Measurements from ENCODE around the gene PCBD2. TPM values are rescaled to one million over a fixed set of nuclear protein-coding genes. Genes with fewer than 3 reads are reported as not detected.

Gene PCBD2
- total RNA-seq, 1 donor from 2014 or later: 7.3 TPM

DNA sequence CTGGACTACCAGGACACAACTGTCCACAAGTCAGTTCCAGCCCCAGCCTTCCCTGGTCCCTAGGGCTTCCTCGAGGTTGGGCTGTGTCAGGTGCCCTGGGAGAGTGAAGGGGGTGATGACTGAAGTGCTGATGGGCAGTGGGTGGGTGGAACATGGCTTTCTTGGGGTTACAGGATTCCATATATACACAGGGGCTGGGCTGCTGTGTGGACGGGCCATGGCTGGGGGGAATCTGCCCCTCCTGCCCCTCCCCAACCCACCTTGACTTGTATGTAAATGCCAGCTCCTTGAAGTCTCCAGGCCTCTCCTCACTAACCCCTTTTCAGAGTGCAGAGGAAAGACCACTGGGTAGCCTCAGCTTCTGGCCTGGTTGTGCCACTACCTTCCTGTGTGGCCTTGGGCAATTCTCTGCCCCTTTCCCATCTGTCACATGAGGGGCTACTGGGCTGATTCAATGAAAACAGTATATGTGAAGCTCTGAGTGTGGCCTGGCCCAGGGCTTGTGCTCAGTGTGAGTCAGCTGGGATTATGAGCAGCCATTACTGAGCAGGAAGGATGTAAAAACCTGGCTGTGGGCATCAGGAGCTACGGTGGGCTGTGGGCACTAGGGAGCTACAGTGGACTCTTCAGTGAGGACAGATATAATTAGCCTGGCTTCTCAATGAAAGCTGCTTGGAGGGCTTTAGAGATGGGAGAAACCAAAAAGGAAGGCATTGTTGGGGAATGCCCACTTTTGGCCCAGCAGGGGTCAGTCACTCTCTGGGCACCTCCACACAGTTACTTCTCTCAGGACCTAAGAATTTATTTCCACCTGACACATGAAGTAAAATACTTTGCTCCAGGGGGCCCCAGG, 105.8 kb downstream of the PCBD2 start:
- no peaks in the 10 kb centered on the region for H3K36me3 ChIP-seq (ENCODE audit: control insufficient read depth in 3 of 3, insufficient read depth in 3 of 3, low read length in 3 of 3)
- no peak overlapping the region for H3K27ac ChIP-seq (ENCODE audit: low read depth, low read length)
- no peak overlapping the region for H3K4me3 ChIP-seq (ENCODE audit: low read length in 3 of 3)
- H3K9me3 ChIP-seq (ENCODE audit: control insufficient read depth in 3 of 3, low read length in 3 of 3): no peaks in the 10 kb centered on the region
- H3K9ac ChIP-seq (ENCODE audit: low read depth in 1 of 3, low read length in 3 of 3): no peak overlapping the region
- no peaks in the 10 kb centered on the region for H3K27me3 ChIP-seq (ENCODE audit: control insufficient read depth in 3 of 3, insufficient read depth in 3 of 3, low read length in 3 of 3)
- peaks cover 3 to 14% (median 3%) of the 10 kb centered on the region in 3 donors for H3K4me1 ChIP-seq (ENCODE audit: control insufficient read depth in 3 of 3, insufficient read depth in 3 of 3, low read length in 3 of 3)

GRCh38 chr5:135011355-135012032, 106.6 kb downstream of the PCBD2 start:
- Histone ChIP-seq H3K27ac (ENCODE audit: low read depth, low read length) (no peak overlapping the region), H3K4me1 (ENCODE audit: control insufficient read depth in 3 of 3, insufficient read depth in 3 of 3, low read length in 3 of 3) (peaks cover 3 to 14% (median 3%) of the 10 kb centered on the region in 3 donors), H3K27me3 (ENCODE audit: control insufficient read depth in 3 of 3, insufficient read depth in 3 of 3, low read length in 3 of 3) (no peaks in the 10 kb centered on the region), H3K36me3 (ENCODE audit: control insufficient read depth in 3 of 3, insufficient read depth in 3 of 3, low read length in 3 of 3) (no peaks in the 10 kb centered on the region), H3K9ac (ENCODE audit: low read depth in 1 of 3, low read length in 3 of 3) (no peak overlapping the region), H3K4me3 (ENCODE audit: low read length in 3 of 3) (no peak overlapping the region), H3K9me3 (ENCODE audit: control insufficient read depth in 3 of 3, low read length in 3 of 3) (no peaks in the 10 kb centered on the region)

- no peaks in the 10 kb centered on the region for H3K27me3 ChIP-seq (ENCODE audit: control insufficient read depth in 3 of 3, insufficient read depth in 3 of 3, low read length in 3 of 3)
- peaks cover 3 to 14% (median 3%) of the 10 kb centered on the region in 3 donors for H3K4me1 ChIP-seq (ENCODE audit: control insufficient read depth in 3 of 3, insufficient read depth in 3 of 3, low read length in 3 of 3)
- H3K9ac ChIP-seq (ENCODE audit: low read depth in 1 of 3, low read length in 3 of 3): no peak overlapping the region
- no peaks in the 10 kb centered on the region for H3K9me3 ChIP-seq (ENCODE audit: control insufficient read depth in 3 of 3, low read length in 3 of 3)
- no peak overlapping the region for H3K27ac ChIP-seq (ENCODE audit: low read depth, low read length)
- H3K36me3 ChIP-seq (ENCODE audit: control insufficient read depth in 3 of 3, insufficient read depth in 3 of 3, low read length in 3 of 3): no peaks in the 10 kb centered on the region
- H3K4me3 ChIP-seq (ENCODE audit: low read length in 3 of 3): no peak overlapping the region
Measured at GRCh38 chr5:135012033-135012588, 107.2 kb downstream of the PCBD2 start.

Small RNA genes within 50 kb of the gene (small RNA-seq; reads per million reads assigned to genes)
- not detected for gene MIR4461
- not detected for gene MTND3P25
- not detected for gene MTND4LP30

Other genes with a start within 250 kb of the PCBD2 start
- 28.7 TPM for gene CAMLG, start 166.6 kb upstream of the PCBD2 start, total RNA-seq
- 25.6 TPM for gene DDX46, start 146.4 kb upstream of the PCBD2 start, total RNA-seq
- 31.3 TPM for gene C5orf24, start 59.2 kb upstream of the PCBD2 start, total RNA-seq
- gene TXNDC15, start 30.8 kb upstream of the PCBD2 start, total RNA-seq: 75.2 TPM
- gene CATSPER3, start 62.8 kb downstream of the PCBD2 start, total RNA-seq: 0.52 TPM
- gene PITX1, start 129.1 kb downstream of the PCBD2 start, total RNA-seq: 2.6 TPM

All from skeletal muscle tissue (tissue), 5 donors.